Fibroblast of the aortic adventitia (primary cell): ENCODE measurements around the gene MIPEP. TPM values are rescaled to one million over a fixed set of nuclear protein-coding genes. Genes with fewer than 3 reads are reported as not detected.

Source experiments
- DNase-seq: peaks from one replicate; pipeline ENCODE4 v3.0.0-alpha.2; 2010; ENCODE audit warnings: low read depth
- H3K4me3 ChIP-seq: 2 replicates; pipeline ENCODE4 v1.5.1; 2011; ENCODE audit warnings: low read depth, mild to moderate bottlenecking, control low read depth, low read length, moderate library complexity
- total RNA-seq: library from RNA; depleted of rRNA; stranded (reverse); fragments of >200 nt; gene quantifications from 2 replicates; pipeline ENCODE4 v1.2.3, GENCODE V29; 2012; ENCODE audit warnings: low replicate concordance
- TF ChIP-seq, protein P1 (sequence below): IDR thresholded peaks from 2 replicates; pipeline ENCODE4 v1.5.1; 2011; ENCODE audit warnings: mild to moderate bottlenecking, low read length, control low read depth, inconsistent platforms; ENCODE audit not compliant: insufficient read depth

Gene MIPEP
- total RNA-seq, 1 donor = 28.1 TPM

DNA sequence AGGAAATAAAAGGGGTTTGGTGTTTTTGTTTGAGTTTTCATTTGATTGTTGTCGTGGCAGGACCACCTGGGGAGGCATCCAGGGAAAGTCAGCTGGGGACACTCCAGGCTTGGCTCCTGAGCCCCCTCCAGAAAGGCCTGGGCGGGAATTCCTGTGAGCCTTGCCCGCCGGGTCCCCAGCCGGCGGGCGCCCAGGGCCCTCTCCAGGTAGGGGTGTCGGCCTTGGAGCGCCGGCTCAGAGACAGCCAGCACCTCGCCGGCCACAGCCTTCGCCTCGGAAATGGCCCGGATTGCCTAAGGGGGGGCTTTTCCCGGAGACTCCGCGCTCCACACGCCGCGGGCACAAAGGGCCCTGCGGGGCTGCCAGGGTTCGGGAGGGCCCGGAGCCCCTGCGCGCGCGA is 194.0 kb downstream of the MIPEP start:
- no peak overlapping the region for H3K4me3 ChIP-seq
- no peak for DNase-seq
- TF ChIP-seq, protein P1, sequence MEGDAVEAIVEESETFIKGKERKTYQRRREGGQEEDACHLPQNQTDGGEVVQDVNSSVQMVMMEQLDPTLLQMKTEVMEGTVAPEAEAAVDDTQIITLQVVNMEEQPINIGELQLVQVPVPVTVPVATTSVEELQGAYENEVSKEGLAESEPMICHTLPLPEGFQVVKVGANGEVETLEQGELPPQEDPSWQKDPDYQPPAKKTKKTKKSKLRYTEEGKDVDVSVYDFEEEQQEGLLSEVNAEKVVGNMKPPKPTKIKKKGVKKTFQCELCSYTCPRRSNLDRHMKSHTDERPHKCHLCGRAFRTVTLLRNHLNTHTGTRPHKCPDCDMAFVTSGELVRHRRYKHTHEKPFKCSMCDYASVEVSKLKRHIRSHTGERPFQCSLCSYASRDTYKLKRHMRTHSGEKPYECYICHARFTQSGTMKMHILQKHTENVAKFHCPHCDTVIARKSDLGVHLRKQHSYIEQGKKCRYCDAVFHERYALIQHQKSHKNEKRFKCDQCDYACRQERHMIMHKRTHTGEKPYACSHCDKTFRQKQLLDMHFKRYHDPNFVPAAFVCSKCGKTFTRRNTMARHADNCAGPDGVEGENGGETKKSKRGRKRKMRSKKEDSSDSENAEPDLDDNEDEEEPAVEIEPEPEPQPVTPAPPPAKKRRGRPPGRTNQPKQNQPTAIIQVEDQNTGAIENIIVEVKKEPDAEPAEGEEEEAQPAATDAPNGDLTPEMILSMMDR = no peak

DNA sequence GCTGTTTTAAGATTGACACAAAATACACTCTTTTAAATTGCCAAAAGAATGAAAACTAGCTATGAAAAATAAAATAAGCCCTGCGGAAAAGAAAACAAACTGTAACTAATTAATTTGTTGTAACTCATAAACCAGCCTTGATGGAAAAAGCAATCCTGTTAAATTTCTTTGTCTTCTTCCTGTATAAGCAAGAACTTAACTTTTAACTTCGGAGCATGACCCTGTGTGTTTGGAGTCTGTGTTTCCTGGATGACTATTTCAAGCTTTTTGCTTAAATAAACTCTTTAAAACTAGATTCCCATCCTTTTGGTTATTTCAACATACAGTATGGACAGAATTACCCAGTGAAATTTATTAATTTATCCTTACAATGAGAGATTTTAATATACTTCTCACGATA is 196.4 kb downstream of the MIPEP start:
- no peak overlapping the region for H3K4me3 ChIP-seq
- DNase-seq = no peak
- TF ChIP-seq, protein P1 = no peak

DNA sequence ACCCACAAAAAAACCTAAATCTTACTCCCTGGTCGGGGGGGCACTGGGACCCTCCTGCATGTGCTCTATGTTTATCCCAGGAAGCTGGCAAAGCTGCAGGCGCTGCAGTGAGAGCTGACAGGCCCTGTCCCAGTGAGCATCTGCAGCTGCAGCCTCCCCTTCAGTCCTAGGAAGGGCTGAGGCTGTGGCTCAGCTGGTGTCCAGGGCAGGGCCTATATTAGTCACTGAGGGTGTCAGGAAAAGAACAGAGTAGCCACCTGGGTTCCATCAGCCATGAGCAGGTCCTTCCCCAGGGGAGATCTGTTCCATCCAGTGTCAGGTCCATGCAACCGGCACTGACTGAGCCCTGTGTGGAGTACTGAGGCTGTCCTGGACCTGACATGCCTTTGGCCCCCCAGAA is 198.5 kb downstream of the MIPEP start:
- H3K4me3 ChIP-seq = no peak overlapping the region
- TF ChIP-seq, protein P1 = no peak
- no peak for DNase-seq

DNA sequence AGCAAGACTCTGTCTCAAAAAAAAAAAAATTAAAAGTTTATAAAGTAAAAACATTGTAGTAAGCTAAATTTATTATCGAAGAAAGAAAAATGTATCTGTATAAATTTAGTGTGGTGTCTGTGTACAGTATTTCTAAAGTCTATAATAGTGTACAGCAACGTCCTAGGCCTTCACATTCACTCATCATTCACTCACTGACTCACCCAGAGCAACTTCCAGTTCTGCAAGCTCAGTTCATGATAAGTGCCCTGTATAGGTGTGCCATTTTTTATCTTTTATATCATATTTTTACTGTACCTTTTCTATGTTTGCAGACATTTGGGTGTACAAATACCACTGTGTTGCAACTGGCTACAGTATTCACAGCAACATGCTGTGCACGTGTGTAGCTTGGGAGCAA is 200.9 kb downstream of the MIPEP start:
- DNase-seq = no peak

DNA sequence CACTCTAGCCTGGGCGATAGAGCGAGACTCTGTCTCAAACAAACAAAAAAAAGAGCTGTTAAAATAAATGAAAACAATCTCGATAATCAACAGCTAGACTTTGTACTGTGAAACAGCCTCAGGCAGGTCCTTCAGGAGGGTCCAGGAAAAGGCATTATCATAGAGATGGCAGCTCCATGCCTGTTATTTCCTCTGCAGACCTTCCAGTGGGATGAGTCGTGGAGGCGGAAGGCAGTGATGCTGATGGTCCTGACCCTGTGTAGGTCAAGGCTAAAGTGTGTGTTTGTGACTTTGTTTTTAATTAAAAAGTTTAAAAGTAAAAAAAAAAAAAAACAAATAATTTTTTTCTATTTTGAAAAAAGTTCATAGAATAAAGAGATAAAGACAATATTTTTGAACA is 201.6 kb downstream of the MIPEP start:
- DNase-seq = no peak
- TF ChIP-seq, protein P1 = no peak
- no peak overlapping the region for H3K4me3 ChIP-seq

More for the DNA sequence above, 200.9 kb downstream of the MIPEP start:
- no peak overlapping the region for H3K4me3 ChIP-seq
- TF ChIP-seq, protein P1 = no peak

DNA sequence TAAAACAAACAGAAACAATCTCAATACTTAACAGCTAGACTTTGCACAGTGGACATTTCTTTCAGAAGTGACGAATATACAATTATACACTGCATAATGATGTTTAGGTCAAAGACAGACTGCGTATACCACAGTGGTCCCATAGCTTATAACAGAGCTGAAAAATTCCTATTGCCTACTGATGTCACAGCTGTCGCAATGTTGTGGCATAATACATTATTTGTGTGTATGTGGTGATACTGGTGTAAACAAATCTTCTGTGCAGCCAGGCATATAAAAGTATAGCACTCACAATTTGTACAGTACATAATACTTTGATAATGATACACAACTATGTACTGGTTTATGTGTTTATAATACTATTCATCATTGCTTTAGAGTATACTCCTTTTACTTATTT is 202.3 kb downstream of the MIPEP start:
- no peak for DNase-seq
- H3K4me3 ChIP-seq = no peak overlapping the region
- TF ChIP-seq, protein P1 = no peak

DNA sequence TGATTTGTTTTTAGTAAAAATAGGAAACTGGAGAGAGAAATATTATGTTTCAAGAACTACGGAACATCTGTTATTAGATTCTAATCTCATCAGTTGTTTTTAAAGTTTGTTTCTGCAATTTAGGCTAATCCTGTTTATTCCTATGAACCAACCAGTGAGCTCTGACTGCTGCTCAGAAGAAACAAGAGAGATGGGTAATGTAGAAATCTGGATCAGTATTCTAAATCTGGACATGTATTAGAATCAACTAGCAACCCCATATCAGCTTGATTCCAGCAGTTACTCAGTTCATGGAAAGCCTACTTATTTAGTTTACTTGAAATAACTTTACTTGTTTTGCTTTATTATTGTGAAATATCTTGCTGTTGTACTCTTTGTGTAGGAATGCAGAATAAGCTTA is 203.8 kb downstream of the MIPEP start:
- TF ChIP-seq, protein P1 = no peak
- no peak for DNase-seq
- H3K4me3 ChIP-seq = no peak overlapping the region
